HEK293T (cell line): ENCODE results near the gene KIFC3.
"Not testable (repeated sequence)": the region's sequence is repeated elsewhere in the genome, so short reads cannot be mapped to it uniquely, and the experiment has no call there.

Source experiments
- CTCF ChIA-PET: fragments of 350-600 bp; formaldehyde crosslinking; extraction: SDS; loops from one replicate; lab custom pipeline; 2021; ENCODE audit warnings: antibody characterized with exemption, inconsistent platforms; lab: Yijun Ruan, JAX
- POLR2A ChIA-PET: fragments of 350-600 bp; formaldehyde crosslinking; extraction: SDS; loops from one replicate; lab custom pipeline; 2020; ENCODE audit warnings: antibody characterized with exemption, inconsistent platforms; lab: Yijun Ruan, JAX
- DNase-seq: peaks from one replicate; pipeline ENCODE4 v3.0.0; 2012; ENCODE audit warnings: mixed read lengths; ENCODE audit errors: extremely low spot score
- ARNT ChIP-seq: fragments of 450-650 bp; IDR thresholded peaks from 2 replicates; pipeline ENCODE4 v1.6.1; 2017; ENCODE audit warnings: mild to moderate bottlenecking
- BHLHE40 ChIP-seq: fragments of 450-650 bp; IDR thresholded peaks from 2 replicates; pipeline ENCODE4 v1.6.1; 2016; ENCODE audit warnings: mild to moderate bottlenecking, moderate library complexity, borderline replicate concordance
- CTBP1 ChIP-seq: fragments of 450-650 bp; IDR thresholded peaks from 2 replicates; pipeline ENCODE4 v1.6.1; 2016; ENCODE audit warnings: borderline replicate concordance
- ELF4 ChIP-seq: fragments of 450-650 bp; IDR thresholded peaks from 2 replicates; pipeline ENCODE4 v1.6.1; 2017; ENCODE audit warnings: antibody characterized with exemption
- FOXA1 ChIP-seq: fragments of 450-650 bp; IDR thresholded peaks from 2 replicates; pipeline ENCODE4 v1.6.1; 2016; ENCODE audit warnings: mild to moderate bottlenecking
- FOXK2 ChIP-seq: fragments of 450-650 bp; IDR thresholded peaks from 2 replicates; pipeline ENCODE4 v1.6.1; 2016; ENCODE audit warnings: mild to moderate bottlenecking
- FOXM1 ChIP-seq: fragments of 450-650 bp; IDR thresholded peaks from 2 replicates; pipeline ENCODE4 v1.6.1; 2017; ENCODE audit warnings: mild to moderate bottlenecking, borderline replicate concordance
- HDGF ChIP-seq: fragments of 450-650 bp; IDR thresholded peaks from 2 replicates; pipeline ENCODE4 v1.6.1; 2017; ENCODE audit warnings: antibody characterized with exemption, borderline replicate concordance
- L3MBTL2 ChIP-seq: fragments of 450-650 bp; conservative IDR thresholded peaks from 2 replicates; pipeline ENCODE4 v1.6.1; 2016; ENCODE audit warnings: mild to moderate bottlenecking
- LEF1 ChIP-seq: fragments of 450-650 bp; IDR thresholded peaks from 2 replicates; pipeline ENCODE4 v1.6.1; 2017; ENCODE audit warnings: mild to moderate bottlenecking, borderline replicate concordance
- NFRKB ChIP-seq: fragments of 450-650 bp; IDR thresholded peaks from 2 replicates; pipeline ENCODE4 v1.6.1; 2016; ENCODE audit warnings: mild to moderate bottlenecking, moderate library complexity
- PKNOX1 ChIP-seq: fragments of 450-650 bp; IDR thresholded peaks from 2 replicates; pipeline ENCODE4 v1.6.1; 2016
- SP1 ChIP-seq: fragments of 450-650 bp; IDR thresholded peaks from 2 replicates; pipeline ENCODE4 v1.6.1; 2017
- SUZ12 ChIP-seq: fragments of 450-650 bp; IDR thresholded peaks from 2 replicates; pipeline ENCODE4 v1.6.1; 2016; ENCODE audit warnings: mild to moderate bottlenecking
- TARDBP ChIP-seq: fragments of 450-650 bp; IDR thresholded peaks from 2 replicates; pipeline ENCODE4 v1.6.1; 2016
- ZNF384 ChIP-seq: fragments of 450-650 bp; IDR thresholded peaks from 2 replicates; pipeline ENCODE4 v1.6.1; 2016

Gene KIFC3

GRCh38 chr16:57802341-57803133 lies at the start of gene KIFC3:
KIFC3 (minus strand) TSS chr16:57802491; CDS start chr16:57798243, 4,248 bp downstream.
- ChIA-PET POLR2A (interaction anchor here (1.4 to 1.5 kb wide), 2 partner anchors 14 to 16 kb away, joined by 3 read pairs; no protein-coding TSS in a partner anchor), CTCF (interaction anchor here (0.6 kb wide), 1 partner anchor 8 kb away, joined by 5 read pairs; no protein-coding TSS in a partner anchor)
- peak; percentile 70 for DNase-seq
- TF ChIP-seq L3MBTL2, result peak; percentile 89
- no peak for TF ChIP-seq FOXK2

GRCh38 chr16:57848181-57848580 lies 45.9 kb upstream of the KIFC3 start:
- CTCF ChIA-PET, result interaction anchor here (1.3 kb wide), 1 partner anchor 10 kb away, joined by 3 read pairs; no protein-coding TSS in a partner anchor
- DNase-seq, result no peak
- TF ChIP-seq ELF4 (no peak), FOXM1 (no peak), FOXK2 (no peak), BHLHE40 (no peak), SUZ12 (no peak), LEF1 (no peak), TARDBP (no peak), ARNT (no peak), PKNOX1 (no peak), FOXA1 (no peak), NFRKB (no peak), L3MBTL2 (no peak), HDGF (no peak)
- POLR2A ChIA-PET, result interaction anchor here (0.9 kb wide), 1 partner anchor 281 kb away, joined by 3 read pairs; the partner anchor contains the start of gene CFAP20

GRCh38 chr16:57846931-57847330 lies 44.6 kb upstream of the KIFC3 start:
- CTCF ChIA-PET, result interaction anchor here (1.1 kb wide), 1 partner anchor 17 kb away, joined by 3 read pairs; no protein-coding TSS in a partner anchor
- DNase-seq, POLR2A ChIA-PET: not testable (repeated sequence)

GRCh38 chr16:57846078-57846697 lies 43.9 kb upstream of the KIFC3 start:
- ChIA-PET POLR2A (no interaction called here), CTCF (interaction anchor here (1.1 kb wide), 1 partner anchor 17 kb away, joined by 3 read pairs; no protein-coding TSS in a partner anchor)
- no peak for DNase-seq
- TF ChIP-seq SP1 (no peak), L3MBTL2 (no peak), ZNF384 (no peak), LEF1 (no peak), ARNT (no peak), FOXM1 (no peak), CTBP1 (no peak), FOXK2 (no peak), FOXA1 (no peak), HDGF (no peak), PKNOX1 (no peak), BHLHE40 (no peak), SUZ12 (no peak), TARDBP (no peak), NFRKB (no peak), ELF4 (no peak)

- POLR2A ChIA-PET, result no interaction called here
- CTCF ChIA-PET, result no interaction called here
- no peak for TF ChIP-seq L3MBTL2
- no peak for TF ChIP-seq ZNF384
- no peak for TF ChIP-seq LEF1
- no peak for TF ChIP-seq TARDBP
- TF ChIP-seq FOXM1, result no peak
- TF ChIP-seq SUZ12, result no peak
- no peak for TF ChIP-seq ARNT
- TF ChIP-seq ELF4, result no peak
- no peak for TF ChIP-seq FOXK2
- no peak for TF ChIP-seq FOXA1
- no peak for TF ChIP-seq SP1
- TF ChIP-seq CTBP1, result no peak
- TF ChIP-seq PKNOX1, result no peak
- no peak for TF ChIP-seq NFRKB
- TF ChIP-seq HDGF, result no peak
- no peak for TF ChIP-seq BHLHE40
- no peak for DNase-seq
Measured at GRCh38 chr16:57845115-57845514, 42.8 kb upstream of the KIFC3 start.

- ChIA-PET CTCF (no interaction called here), POLR2A (no interaction called here)
- no peak for TF ChIP-seq SUZ12
- no peak for TF ChIP-seq LEF1
- no peak for TF ChIP-seq HDGF
- no peak for TF ChIP-seq FOXM1
- TF ChIP-seq ZNF384, result no peak
- TF ChIP-seq PKNOX1, result no peak
- TF ChIP-seq ELF4, result no peak
- TF ChIP-seq FOXK2, result no peak
- no peak for TF ChIP-seq ARNT
- no peak for TF ChIP-seq SP1
- no peak for TF ChIP-seq TARDBP
- no peak for TF ChIP-seq L3MBTL2
- TF ChIP-seq NFRKB, result no peak
- TF ChIP-seq FOXA1, result no peak
- TF ChIP-seq BHLHE40, result no peak
- TF ChIP-seq CTBP1, result no peak
- DNase-seq, result no peak
Measured at GRCh38 chr16:57844416-57845030, 42.2 kb upstream of the KIFC3 start.
